HG03571 (cell line): ENCODE results near the gene CLCA1.

Experiments
- ATAC-seq: cut with Tn5 transposase; IDR thresholded peaks from one replicate; pipeline ENCODE4 v1.9.1; 2021; ENCODE audit not compliant: unreplicated experiment

Gene CLCA1

GRCh38 chr1:86502125-86502646 lies 33.5 kb downstream of the CLCA1 start:
- ATAC-seq = peak; percentile 63

- peak; percentile 41 for ATAC-seq
Observed at GRCh38 chr1:86502721-86503405, 34.1 kb downstream of the CLCA1 start.

GRCh38 chr1:86503406-86504136 lies 34.8 kb downstream of the CLCA1 start:
- no peak for ATAC-seq

GRCh38 chr1:86504137-86504479 lies 35.4 kb downstream of the CLCA1 start:
- no peak for ATAC-seq

GRCh38 chr1:86504895-86505563 lies 36.3 kb downstream of the CLCA1 start:
- ATAC-seq = no peak

GRCh38 chr1:86505564-86505902 lies 36.8 kb downstream of the CLCA1 start:
- no peak for ATAC-seq

GRCh38 chr1:86507935-86508582 lies 39.3 kb downstream of the CLCA1 start:
- ATAC-seq = peak; percentile 45

- ATAC-seq = no peak
Observed at GRCh38 chr1:86508583-86508969, 39.8 kb downstream of the CLCA1 start.

GRCh38 chr1:86515597-86515996 lies 46.9 kb downstream of the CLCA1 start:
- ATAC-seq = no peak

- no peak for ATAC-seq
Observed at GRCh38 chr1:86516335-86516734, 47.6 kb downstream of the CLCA1 start.

- ATAC-seq = no peak
Observed at GRCh38 chr1:86517336-86517735, 48.6 kb downstream of the CLCA1 start.

GRCh38 chr1:86520789-86521521 lies 52.2 kb downstream of the CLCA1 start:
- ATAC-seq = no peak

GRCh38 chr1:86521522-86521891 lies 52.8 kb downstream of the CLCA1 start:
- no peak for ATAC-seq

GRCh38 chr1:86522240-86522639 lies 53.5 kb downstream of the CLCA1 start:
- no peak for ATAC-seq

- no peak for ATAC-seq
Observed at GRCh38 chr1:86523670-86524354, 55.1 kb downstream of the CLCA1 start.

GRCh38 chr1:86527306-86527705 lies 58.6 kb downstream of the CLCA1 start:
- ATAC-seq = no peak

- ATAC-seq = no peak
Observed at GRCh38 chr1:86530211-86530845, 61.6 kb downstream of the CLCA1 start.

GRCh38 chr1:86537928-86538695 lies 69.4 kb downstream of the CLCA1 start:
- ATAC-seq = no peak

GRCh38 chr1:86538775-86539174 lies 70.0 kb downstream of the CLCA1 start:
- no peak for ATAC-seq
